GOT3 (cell line): ENCODE data around the gene YAF2.
"Not testable (repeated sequence)": the region's sequence is repeated elsewhere in the genome, so short reads cannot be mapped to it uniquely, and the experiment has no call there.

Experiments
- DNase-seq: peaks from one replicate; lab custom pipeline; 2025; ENCODE audit warnings: mixed read lengths; lab: John Stamatoyannopoulos, UW

The YAF2 gene

GRCh38 chr12:42196723-42197603, 41.1 kb downstream of the YAF2 start:
- no peak for DNase-seq

GRCh38 chr12:42192686-42193085, 45.4 kb downstream of the YAF2 start:
- DNase-seq = no peak

DNA sequence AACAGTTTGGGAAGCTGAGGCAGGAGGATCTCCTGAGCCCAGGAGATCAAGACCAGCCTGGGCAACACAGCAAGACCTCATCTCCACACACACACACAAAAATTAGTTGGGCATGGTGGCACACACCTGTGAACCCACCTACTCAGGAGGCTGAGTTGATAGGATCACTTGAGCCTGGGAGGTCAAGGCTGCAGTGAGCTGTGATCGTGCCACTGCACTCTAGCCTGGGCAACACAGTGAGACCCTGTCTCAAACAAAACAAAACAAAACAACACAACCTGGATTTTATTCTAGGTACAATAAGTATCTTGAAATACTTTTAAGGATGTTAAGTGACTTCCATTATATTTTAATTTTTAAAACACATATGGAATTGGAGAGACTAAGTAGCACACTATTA, 45.8 kb downstream of the YAF2 start:
- no peak for DNase-seq

DNA sequence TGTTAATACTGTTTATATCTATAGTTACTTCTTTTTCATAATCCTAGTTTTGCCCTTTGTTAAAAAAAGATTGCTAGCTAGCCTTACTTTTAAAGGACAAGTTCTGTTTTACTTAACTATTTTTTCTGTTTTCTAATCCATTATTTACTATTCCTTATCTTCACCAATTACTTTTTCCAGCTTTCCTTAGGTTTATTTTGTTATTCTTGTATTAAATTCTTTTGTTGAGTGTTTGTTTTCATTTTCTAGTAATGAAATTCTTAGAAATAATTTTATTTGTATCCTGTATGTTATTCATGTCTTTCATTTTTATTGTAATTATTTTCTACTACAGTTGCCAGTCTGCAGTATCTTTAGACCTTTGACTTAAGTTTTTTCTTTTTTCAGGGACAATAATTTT, 47.7 kb downstream of the YAF2 start:
- no peak for DNase-seq

GRCh38 chr12:42188275-42188674, 49.8 kb downstream of the YAF2 start:
- not testable (repeated sequence) for DNase-seq

DNA sequence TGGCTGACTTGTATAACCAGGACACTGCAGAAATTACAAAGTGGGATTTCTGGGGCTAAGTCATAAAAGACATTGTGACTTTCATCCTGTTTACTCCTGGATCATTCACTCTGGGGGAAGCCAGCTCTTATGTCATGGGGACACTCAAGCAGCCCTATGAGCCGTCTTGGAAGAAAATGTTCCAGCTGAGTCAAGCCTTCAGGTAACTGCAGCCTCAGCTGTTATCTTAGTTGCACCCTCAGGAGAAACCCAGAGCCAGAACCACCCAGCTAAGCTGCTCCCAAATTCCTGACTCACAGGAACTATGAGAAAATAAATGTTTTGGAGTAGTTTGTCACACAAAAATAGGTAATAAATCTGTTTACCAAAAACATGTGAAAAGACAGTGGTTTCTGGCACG, 50.2 kb downstream of the YAF2 start:
- no peak for DNase-seq

DNA sequence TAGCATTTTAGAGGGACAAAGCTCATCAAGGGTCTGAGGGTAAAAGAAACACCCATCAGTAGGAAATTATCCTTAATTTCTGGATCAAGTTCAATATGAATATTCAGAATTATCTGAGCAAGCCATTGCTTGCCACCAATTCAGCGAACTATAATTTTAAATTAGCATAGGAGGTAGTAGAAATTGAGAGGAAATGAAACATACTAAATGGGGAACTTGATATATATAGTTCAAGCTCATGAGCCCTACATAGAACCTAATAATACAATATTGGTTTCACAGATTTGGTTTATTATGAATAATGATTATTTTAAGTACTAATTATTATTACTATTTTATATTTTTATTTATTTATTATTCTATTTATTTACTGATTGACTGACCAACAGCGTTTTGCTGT, 51.3 kb downstream of the YAF2 start:
- no peak for DNase-seq

GRCh38 chr12:42182394-42182793, 55.7 kb downstream of the YAF2 start:
- DNase-seq = no peak

DNA sequence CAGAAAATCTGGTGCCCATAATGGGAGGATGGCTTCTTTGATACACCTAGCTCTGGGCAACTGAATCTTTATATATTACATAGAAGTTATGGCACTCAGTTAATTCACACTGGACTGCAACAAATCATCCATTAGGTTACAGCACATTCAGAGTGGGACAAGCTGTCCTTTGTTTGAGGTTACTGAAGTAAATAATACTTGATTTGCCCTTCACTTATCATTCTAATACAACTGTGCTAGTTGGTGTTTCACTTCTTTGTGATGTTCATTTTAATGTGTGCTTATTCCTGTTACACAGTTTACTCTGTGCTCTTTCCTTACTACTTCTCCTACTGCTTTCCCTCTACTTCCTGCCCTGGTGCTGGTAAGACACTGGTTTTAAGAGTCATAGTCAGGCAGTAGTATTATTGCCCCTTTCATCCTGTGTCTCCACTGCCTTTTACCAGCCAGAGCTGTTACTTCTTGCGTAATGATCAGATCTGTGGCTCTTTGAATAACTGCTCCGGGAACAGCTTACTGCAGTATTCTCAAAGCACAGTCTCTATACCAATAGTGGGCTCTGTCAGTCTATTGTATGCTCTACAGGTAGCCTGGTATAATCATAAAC, 57.0 kb downstream of the YAF2 start:
- no peak for DNase-seq

DNA sequence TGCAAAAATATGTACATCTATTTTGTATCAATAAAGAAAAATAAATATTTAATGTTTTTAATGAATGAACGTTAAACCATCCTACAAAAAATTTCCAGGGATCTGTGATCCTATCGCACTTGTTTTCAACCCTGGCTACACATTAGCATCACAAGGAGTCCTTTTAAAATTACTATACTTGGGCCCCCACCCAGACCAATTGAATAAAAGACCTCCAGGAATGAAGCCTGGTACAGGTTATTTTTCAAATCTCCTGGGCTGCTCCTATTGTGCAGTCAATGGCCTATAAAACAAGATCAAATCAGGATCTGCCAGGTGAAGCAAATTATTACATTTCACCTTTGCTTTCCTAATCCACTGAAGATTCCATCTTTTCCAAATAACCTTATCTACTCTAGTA, 59.9 kb downstream of the YAF2 start:
- no peak for DNase-seq

DNA sequence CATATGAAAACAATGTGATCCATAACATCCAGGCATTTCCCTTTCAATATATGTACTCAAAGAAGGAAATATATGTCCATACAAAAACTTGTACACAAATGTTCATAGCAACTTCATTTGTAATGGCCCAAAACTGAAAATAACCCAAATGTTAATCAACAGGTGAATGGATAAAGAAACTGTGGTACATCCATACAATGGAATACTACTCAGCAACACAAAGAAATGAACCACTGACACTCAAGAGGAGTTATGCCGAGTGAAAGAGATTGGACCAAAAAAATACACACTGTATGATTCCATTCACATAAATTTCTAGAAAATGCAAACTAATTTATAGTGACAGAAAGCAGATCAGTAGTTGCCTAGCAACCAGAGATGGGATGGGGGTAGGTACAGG, 63.1 kb downstream of the YAF2 start:
- DNase-seq = no peak

GRCh38 chr12:42173961-42174521, 64.0 kb downstream of the YAF2 start:
- no peak for DNase-seq

GRCh38 chr12:42172441-42173210, 65.4 kb downstream of the YAF2 start:
- DNase-seq = no peak

GRCh38 chr12:42167711-42168110, 70.3 kb downstream of the YAF2 start:
- DNase-seq = no peak

- no peak for DNase-seq
These were observed 71.5 kb downstream of the YAF2 start for GRCh38 chr12:42166501-42166900.

DNA sequence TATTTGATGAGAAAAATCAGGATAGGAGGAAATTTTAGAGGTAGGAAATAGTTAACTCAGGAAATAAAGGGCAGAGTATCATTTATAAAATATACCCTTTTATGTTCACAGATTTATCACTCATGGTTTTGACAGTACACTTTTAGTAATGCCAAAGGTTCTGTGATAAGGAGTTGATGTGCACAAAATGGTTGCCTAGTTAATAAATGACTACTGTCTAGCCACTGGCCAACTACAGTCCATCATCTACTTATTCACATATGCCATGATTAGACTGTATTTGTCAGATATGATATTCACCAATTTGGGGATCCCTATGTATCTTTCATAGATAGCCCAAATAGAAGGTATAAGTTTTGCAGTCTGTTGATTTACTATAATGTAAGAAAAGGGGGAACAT, 74.1 kb downstream of the YAF2 start:
- no peak for DNase-seq

DNA sequence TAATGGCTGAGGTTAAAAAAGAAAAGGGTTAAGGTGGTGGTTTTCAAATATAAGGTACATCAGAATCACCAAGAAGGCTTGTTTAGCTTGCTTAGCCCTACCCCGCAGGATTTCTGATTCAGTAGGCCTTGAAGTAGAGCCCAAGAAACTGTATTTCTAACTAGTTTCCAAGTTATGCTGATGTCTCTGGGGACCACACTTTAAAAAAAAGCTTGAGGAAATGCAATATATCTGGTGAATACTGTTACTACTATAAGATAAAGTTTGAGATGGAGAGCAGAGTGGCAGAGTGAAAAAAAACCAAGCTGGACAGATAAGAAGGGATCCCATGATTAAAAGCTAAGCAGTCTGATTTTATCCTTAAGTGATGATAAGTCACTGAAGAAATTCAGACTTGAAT, 75.1 kb downstream of the YAF2 start:
- DNase-seq = no peak

GRCh38 chr12:42162193-42162592, 75.9 kb downstream of the YAF2 start:
- DNase-seq = no peak

DNA sequence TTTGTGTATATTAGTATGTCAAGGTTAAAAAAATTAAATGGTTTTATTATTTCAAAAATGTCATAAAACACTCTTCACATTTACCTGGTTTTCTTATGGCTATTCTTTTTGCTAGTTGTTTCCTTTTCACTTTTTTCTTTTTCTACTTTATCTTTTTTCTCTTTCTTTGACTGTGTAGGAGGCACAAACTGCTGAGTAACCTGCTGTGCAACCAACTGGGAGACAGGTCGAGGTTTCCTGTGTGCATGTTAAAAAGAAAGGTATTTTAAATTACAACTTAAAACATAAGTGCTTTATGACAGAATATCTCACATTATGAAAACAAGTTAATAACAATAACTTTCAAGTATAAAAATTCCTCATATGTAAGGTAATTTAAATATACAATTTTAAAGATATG, 76.5 kb downstream of the YAF2 start:
- DNase-seq = no peak

DNA sequence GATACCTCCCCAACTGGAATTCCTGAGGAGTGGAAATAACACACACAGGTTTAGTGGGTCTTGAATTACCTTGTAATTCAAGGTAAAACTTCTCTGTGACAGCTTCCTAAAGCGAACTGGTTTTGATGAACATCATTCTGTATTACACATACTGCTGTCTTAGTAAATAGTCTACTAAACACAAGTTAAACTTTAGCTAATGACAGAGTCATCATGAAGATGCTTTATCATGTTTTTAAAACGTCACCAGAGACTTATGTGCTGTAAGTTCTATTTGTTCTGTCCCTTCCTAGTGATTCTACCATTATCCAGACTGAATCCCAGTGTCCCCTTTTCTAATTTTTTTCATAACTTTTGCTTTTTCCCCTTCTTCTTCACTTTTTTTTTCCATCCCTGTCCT, 81.8 kb downstream of the YAF2 start:
- no peak for DNase-seq

DNA sequence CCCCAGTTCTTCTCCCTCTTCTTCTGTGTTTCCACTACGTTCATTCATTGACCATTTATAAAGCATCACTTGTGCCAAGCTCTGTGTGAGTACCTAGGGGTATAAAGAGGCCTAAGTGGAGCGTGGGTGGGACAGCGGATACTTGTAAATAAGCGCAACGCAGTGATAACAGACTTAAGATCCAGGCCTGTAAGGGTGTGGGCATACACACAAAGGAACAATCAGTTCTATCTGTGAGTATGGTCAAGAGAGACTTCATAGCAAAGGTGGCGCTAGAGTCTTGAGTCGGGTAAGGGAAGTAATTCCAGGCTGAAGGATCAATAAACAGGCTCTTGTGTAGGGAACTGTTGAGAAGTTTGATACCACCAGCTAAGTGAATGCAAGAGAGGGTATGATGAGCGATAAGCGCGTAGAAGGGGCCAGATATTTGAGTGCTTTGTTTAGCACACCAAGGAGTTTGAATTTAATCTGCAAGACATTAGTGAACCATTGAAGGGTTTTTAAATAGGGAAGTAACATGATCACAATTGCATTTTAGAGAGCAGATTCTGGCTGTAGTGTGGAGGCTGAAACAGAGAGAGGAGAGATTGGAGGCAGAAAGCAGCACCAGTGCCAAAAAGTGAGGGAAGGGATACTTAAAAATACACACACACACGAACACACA, 92.4 kb downstream of the YAF2 start:
- DNase-seq = no peak

DNA sequence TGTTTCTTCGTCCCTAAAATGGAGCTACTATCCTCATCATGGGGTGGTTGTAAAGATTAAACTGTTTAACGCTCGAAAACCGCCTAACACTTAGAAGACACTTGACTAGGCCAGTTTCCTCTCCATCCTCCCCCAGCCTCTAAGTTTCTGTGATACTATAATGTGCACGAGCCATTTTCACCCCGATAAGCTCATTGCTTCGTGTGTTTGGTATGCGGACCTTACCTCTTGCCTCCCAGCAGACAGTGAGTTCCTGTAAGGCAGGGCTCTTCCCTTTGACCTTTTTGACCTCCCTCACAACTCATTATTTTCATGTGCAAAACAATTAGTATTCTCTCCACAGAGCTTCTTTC, 92.9 kb downstream of the YAF2 start:
- DNase-seq = no peak
